ENCODE measurements around the gene CDKN1C.

CDKN1C gene

DNA sequence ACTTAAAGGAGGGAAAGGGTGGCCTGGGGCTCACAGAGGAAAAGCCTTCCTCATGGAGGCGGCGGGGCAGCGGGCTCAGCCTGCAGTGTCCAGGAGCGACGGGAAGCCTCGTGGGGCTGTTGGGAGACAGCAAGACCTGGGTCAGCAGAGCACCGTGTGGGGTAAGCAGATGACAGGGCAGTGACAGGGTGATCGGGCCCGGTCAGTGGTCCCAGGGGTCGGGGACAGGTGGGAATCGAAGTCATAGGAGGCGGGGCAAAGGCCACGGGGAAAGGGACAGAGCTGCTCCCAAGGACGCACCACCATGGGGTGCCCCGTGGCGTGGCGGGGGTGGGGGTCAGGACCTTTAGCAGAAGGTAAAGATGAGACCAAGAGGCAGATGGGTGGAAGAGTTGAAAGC, 49.8 kb downstream of the CDKN1C start:
- Mint-ChIP-seq H3K4me3 (no peak overlapping the region), H3K9me3 (no peaks in the 10 kb centered on the region), H3K27ac (peak overlapping the region; percentile 21), H3K36me3 (ENCODE audit: low read depth) (no peaks in the 10 kb centered on the region), H3K27me3 (ENCODE audit: low read depth, poor library complexity) (peaks cover 5% of the 10 kb centered on the region), H3K4me1 (peaks cover 57% of the 10 kb centered on the region)
- no peak for DNase-seq
- TF ChIP-seq, protein P1, sequence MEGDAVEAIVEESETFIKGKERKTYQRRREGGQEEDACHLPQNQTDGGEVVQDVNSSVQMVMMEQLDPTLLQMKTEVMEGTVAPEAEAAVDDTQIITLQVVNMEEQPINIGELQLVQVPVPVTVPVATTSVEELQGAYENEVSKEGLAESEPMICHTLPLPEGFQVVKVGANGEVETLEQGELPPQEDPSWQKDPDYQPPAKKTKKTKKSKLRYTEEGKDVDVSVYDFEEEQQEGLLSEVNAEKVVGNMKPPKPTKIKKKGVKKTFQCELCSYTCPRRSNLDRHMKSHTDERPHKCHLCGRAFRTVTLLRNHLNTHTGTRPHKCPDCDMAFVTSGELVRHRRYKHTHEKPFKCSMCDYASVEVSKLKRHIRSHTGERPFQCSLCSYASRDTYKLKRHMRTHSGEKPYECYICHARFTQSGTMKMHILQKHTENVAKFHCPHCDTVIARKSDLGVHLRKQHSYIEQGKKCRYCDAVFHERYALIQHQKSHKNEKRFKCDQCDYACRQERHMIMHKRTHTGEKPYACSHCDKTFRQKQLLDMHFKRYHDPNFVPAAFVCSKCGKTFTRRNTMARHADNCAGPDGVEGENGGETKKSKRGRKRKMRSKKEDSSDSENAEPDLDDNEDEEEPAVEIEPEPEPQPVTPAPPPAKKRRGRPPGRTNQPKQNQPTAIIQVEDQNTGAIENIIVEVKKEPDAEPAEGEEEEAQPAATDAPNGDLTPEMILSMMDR (IDR thresholded peaks at IDR 0.05), result no peak

DNA sequence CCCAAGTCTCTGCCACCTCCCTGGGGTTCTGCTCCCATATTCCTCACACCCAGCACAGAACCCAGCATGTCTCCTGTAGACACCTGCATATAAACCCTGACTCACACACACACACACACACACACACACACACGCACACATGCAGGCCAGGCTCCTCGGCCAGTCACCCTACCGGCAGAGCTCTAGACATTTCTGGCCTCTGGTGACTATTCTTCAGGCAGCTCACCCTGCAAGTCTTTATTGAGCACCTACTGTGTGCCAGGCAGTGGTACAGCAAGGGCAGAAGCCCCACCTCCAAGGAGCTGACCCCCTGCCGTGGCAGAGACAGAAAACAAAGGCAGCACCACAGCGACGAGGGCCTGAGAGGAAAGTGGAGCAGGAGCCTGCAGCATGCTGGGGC, 50.3 kb downstream of the CDKN1C start:
- DNase-seq, result no peak
- peaks cover 53% of the 10 kb centered on the region for H3K4me1 Mint-ChIP-seq
- H3K4me3 Mint-ChIP-seq, result no peak overlapping the region
- peaks cover 5% of the 10 kb centered on the region for H3K27me3 Mint-ChIP-seq (ENCODE audit: low read depth, poor library complexity)
- no peaks in the 10 kb centered on the region for H3K36me3 Mint-ChIP-seq (ENCODE audit: low read depth)
- TF ChIP-seq, protein P1 (IDR thresholded peaks at IDR 0.05), result no peak
- peaks cover 1% of the 10 kb centered on the region for H3K9me3 Mint-ChIP-seq
- H3K27ac Mint-ChIP-seq, result no peak overlapping the region

DNA sequence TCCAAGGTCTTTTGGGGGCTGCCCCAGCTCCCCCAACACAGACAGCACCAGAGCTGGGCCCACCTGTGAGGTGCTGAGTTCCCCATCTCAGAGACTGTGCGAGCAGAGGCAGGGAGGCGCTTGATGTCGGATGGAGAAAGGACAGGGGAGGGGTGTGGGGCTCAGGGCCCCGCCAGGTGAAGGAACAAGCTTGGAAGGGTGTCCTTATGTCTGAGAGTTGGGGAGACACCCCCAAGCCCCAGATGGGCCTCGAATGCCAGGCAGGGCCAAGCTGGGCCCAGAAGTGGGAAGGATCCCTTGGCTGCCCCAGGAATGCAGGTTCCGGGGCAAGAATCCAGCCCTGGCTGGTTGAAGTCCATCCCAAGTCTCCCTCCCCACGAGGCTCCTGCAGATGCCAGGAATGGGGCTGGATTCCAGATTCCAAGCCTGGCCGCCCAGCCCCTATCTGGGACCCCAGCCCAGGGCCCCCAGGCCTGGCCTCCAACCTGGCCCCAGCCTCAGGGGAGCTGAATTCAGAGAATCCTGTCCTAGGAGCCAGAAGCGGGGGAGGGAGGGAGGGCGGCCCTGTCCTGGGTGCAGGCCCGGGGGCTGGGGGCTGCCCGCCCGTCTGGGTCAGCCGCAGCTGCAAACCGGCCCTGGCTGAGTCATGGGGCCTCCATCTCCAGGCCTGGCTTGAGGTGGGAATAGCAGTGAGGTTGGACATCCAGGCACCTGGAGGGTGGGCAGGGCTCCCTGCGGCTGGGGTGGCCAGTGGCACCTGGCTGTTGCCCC, 50.9 kb downstream of the CDKN1C start:
- TF ChIP-seq, protein P1 (IDR thresholded peaks at IDR 0.05), result no peak
- no peak overlapping the region for H3K27ac Mint-ChIP-seq

DNA sequence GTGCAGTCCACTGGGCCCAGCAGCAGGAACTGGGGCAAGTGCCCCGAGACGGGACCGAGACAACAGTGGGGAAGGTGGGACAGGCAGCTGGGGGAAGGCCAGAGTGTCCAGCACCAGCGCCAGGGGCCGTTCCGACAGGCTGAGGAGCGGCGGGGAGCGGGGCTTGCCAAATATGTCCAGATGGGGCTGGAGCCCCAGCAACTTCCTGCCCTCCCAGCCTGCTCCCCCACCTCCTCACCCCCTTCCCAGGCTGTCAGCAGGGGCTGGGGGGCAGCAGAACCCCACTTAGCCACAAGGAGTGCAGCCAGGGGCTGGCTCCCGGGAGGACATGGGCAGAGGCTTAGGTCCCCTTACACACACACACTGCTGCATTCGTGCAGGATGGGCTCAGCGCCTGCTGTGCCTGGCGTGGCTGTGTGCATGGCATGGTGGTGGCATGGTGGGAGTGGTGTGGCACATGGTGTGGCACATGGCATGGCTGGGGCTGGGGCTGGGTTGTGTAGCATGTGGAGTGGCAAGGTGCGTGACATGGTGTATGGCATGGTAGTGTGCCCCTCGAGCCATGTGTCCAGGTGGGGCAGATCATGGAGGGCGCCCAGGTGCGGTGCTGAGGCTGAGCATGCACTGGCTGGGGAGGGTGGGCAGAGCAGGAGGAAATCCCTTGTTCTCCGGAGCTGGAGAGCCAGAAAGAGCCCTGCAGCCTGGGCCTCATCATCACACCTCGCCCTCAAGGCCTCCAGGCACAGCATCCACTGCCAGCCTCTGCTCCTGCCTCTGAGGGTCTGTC, 51.7 kb downstream of the CDKN1C start:
- peaks cover 40% of the 10 kb centered on the region for H3K4me1 Mint-ChIP-seq
- no peak overlapping the region for H3K27ac Mint-ChIP-seq
- TF ChIP-seq, protein P1 (IDR thresholded peaks at IDR 0.05), result no peak
- H3K9me3 Mint-ChIP-seq, result peaks cover 13% of the 10 kb centered on the region
- H3K27me3 Mint-ChIP-seq (ENCODE audit: low read depth, poor library complexity), result peaks cover 3% of the 10 kb centered on the region
- no peak overlapping the region for H3K4me3 Mint-ChIP-seq
- no peak for DNase-seq
- peaks cover 7% of the 10 kb centered on the region for H3K36me3 Mint-ChIP-seq (ENCODE audit: low read depth)

More for the DNA sequence above, 50.9 kb downstream of the CDKN1C start:
- Mint-ChIP-seq H3K36me3 (ENCODE audit: low read depth) (no peaks in the 10 kb centered on the region), H3K27me3 (ENCODE audit: low read depth, poor library complexity) (peaks cover 5% of the 10 kb centered on the region), H3K9me3 (peaks cover 5% of the 10 kb centered on the region), H3K4me3 (no peak overlapping the region), H3K4me1 (peaks cover 47% of the 10 kb centered on the region)
- no peak for DNase-seq

Measured in nephron progenitor cell (in vitro differentiated cells).